Fibroblast of the aortic adventitia (primary cell): Measurements from ENCODE around the gene FOXC1. TPM values are rescaled to one million over a fixed set of nuclear protein-coding genes. Genes with fewer than 3 reads are reported as not detected.

Source experiments
- DNase-seq: peaks from one replicate; pipeline ENCODE4 v3.0.0-alpha.2; 2010; ENCODE audit warnings: low read depth
- H3K4me3 ChIP-seq: 2 replicates; pipeline ENCODE4 v1.5.1; 2011; ENCODE audit warnings: low read depth, mild to moderate bottlenecking, control low read depth, low read length, moderate library complexity
- total RNA-seq: library from RNA; depleted of rRNA; stranded (reverse); fragments of >200 nt; gene quantifications from 2 replicates; pipeline ENCODE4 v1.2.3, GENCODE V29; 2012; ENCODE audit warnings: low replicate concordance
- TF ChIP-seq, protein P1 (sequence below): IDR thresholded peaks from 2 replicates; pipeline ENCODE4 v1.5.1; 2011; ENCODE audit warnings: mild to moderate bottlenecking, low read length, control low read depth, inconsistent platforms; ENCODE audit not compliant: insufficient read depth

FOXC1 gene
- total RNA-seq, 1 donor, result 15.7 TPM

DNA sequence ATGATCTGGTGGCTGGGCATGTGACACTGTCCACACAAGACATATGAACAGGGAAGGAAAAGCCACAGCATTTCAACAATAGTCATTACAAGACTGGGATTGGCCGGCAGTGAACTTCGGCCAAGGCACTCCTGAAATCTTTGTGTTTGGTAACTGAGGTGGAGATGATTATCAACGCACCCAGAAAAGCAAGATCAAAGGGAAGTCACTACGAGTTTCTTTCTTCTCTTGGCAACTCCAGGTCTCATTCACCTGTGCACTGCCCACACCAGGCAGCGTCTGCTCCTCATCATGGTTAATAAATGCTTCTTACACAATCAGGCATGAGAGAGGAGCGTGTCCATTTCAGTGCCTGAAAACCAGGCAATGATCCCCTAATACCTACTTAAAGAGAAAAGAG lies 20.5 kb upstream of the FOXC1 start:
- no peak for DNase-seq
- no peak overlapping the region for H3K4me3 ChIP-seq
- TF ChIP-seq, protein P1, sequence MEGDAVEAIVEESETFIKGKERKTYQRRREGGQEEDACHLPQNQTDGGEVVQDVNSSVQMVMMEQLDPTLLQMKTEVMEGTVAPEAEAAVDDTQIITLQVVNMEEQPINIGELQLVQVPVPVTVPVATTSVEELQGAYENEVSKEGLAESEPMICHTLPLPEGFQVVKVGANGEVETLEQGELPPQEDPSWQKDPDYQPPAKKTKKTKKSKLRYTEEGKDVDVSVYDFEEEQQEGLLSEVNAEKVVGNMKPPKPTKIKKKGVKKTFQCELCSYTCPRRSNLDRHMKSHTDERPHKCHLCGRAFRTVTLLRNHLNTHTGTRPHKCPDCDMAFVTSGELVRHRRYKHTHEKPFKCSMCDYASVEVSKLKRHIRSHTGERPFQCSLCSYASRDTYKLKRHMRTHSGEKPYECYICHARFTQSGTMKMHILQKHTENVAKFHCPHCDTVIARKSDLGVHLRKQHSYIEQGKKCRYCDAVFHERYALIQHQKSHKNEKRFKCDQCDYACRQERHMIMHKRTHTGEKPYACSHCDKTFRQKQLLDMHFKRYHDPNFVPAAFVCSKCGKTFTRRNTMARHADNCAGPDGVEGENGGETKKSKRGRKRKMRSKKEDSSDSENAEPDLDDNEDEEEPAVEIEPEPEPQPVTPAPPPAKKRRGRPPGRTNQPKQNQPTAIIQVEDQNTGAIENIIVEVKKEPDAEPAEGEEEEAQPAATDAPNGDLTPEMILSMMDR, result no peak

DNA sequence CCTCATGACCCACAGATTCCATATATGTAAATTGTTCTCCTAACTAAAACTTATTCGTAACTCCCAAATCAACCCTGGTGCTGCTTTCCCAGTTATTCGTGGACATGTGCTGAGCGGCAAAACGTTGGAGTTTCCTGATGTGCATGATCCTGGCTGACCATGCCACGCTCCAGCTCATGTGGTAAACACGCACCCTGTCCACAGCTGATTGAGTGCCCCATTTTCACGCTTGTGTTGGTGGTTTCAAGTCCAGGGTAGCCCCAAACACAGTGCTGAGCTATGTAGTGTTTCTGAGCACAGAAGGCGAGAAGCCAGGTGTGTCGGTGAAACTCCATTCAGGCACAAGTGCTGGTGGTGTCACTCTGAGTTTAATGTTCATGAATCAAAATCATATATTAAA lies 19.1 kb upstream of the FOXC1 start:
- TF ChIP-seq, protein P1, result no peak
- DNase-seq, result no peak

DNA sequence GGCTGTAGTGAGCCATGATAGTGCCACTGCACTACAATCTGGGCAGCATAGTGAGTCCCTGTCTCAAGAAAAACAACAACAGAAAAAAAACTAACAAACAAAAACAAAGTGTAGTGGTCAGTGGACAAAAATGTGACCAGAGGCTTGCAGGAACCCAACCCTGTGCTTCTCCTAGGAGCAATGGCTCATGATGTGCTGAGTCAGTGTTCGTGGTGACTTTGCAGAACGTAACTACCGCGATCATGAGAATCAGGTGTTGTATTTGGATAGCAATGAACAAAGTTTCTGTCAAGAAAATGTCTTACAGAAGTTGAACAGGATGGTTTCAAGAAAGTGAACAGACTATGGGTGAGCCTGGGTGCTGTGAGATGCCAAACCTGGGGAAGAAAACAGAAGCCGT lies 18.5 kb upstream of the FOXC1 start:
- no peak for DNase-seq
- no peak overlapping the region for H3K4me3 ChIP-seq
- TF ChIP-seq, protein P1, result no peak

More for the DNA sequence above, 19.1 kb upstream of the FOXC1 start:
- no peak overlapping the region for H3K4me3 ChIP-seq

DNA sequence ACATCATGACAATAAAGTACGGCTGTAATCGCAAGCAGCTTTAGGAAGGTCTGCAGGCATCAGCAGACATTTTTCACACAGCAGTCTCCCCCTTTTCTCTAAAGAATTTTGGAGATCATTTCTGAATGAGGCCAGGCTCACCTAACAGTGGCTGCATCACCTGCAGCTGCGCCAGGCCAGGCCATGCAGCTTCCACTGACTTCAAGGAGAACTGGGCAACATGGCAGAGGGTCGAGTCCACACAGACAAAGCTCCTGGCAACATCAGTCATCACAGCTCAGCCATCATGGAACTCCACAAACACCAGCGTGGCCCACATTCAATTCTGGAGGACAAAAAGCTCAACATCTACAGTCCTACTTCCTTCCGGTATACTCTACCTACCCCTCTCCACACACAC lies 17.8 kb upstream of the FOXC1 start:
- TF ChIP-seq, protein P1, result no peak
- DNase-seq, result no peak
- no peak overlapping the region for H3K4me3 ChIP-seq

DNA sequence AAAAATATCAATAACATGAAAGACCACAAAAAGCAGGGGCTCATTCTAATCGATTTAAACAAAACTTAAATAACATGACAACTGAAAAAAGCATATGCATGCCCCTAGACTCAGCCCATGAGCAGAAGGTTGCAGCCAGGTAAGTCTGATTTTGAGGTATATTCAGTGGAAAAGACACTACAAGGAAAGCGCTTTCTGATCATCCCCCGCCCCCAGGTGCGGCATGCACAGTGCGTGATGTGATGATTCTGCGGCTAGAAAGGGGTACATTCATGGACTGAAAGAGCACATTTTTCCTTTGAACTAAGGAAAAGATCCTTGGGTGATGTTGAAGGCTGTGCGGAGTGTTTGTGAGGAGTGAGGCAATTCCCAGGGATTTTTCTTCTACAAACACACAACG lies 16.9 kb upstream of the FOXC1 start:
- DNase-seq, result no peak
- TF ChIP-seq, protein P1, result no peak
- no peak overlapping the region for H3K4me3 ChIP-seq

DNA sequence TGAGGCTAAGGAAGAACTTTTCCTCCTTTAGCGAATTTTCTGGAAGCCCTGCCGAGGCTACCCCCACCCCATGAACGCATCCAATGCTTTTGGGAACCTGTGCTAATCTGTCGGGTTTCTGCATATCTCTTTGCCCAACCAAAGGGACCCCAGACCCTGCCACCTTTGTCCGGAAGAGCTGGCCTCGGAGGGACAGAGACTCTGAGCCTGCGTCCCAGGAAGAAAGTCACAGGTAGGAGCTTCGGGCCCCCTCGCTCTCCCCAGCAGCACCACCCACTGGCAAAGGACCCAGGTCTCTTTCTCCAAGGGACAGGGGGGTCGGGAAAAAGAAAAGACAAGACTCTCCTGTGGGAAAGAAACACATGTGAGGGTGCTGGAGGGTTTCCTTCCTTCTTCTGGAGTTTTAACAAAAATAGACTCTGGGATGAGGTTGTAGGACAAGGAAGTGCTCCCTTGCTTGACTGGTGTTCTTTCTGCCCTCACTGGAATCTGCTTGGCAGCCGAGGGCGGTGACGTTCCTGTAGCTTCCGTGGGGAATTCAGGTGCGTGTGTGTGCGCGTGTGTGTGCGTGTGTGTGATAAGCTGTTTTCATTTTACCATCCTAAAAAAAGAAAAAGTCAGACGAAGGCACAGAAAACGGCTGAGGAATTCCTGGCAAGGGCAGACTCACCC lies 16.3 kb upstream of the FOXC1 start:
- TF ChIP-seq, protein P1, result no peak
- DNase-seq, result peak; percentile 12
- no peak overlapping the region for H3K4me3 ChIP-seq

DNA sequence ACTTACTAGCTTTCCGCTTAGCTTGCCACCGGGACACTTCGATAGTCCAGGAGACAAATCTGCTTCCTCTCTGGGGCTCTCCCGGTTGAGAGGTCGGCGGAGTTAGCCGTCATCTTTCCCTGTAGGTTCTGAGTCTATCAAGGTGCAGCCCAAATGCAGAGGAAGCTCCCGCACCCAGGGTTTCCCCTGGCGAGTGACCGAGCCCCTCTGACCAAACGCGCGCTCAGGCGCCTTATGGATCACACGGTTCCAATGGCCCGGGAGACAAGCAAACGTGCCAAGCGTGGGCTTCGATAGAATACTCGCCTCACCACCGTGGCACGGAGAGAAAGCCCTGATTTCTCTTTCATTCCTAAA lies 15.8 kb upstream of the FOXC1 start:
- no peak for DNase-seq
- H3K4me3 ChIP-seq, result no peak overlapping the region
- TF ChIP-seq, protein P1, result no peak
